Measurements from ENCODE around the gene UFSP1. TPM values are rescaled to one million over a fixed set of nuclear protein-coding genes. Genes with fewer than 3 reads are reported as not detected.

The UFSP1 gene
- total and polyA plus RNA-seq, 4 donors, result 1.5 to 2.6 (median 2.0) TPM

DNA sequence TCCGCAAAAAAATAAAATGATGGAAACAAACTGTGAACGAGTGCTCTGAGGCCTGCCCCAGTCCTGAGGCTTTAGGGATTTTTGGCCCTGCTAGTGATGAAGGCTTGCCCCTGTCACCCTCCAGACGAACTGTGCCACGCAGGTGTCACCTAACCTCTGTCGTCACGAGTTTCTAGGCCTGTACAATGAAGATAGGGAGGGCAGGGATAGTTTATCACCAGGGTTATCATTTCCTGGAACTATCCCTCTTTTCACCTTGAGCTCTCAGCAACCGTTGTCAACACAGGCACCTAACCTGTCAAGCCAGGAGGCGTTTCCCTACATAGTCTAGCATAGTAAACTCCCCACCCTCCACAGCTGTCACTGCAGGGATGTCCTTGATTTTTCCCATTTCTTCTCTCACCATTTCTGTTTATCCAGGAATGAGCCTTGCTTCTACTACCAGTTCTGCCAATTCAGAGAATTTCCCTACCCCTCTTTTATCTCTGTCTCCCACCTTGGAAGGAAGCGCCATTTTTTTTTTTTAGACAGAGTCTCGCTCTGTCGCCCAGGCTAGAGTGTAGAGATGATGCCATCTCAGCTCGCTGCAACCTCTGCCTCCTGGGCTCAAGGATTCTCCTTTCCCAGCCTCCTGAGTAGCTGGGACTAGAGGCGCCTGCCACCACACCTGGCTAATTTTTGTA is 8.4 kb upstream of the UFSP1 start:
- peaks cover 1% of the 10 kb centered on the region for H3K9me3 ChIP-seq (ENCODE audit: control insufficient read depth, low read length)
- H3K27ac ChIP-seq (ENCODE audit: low read depth in 1 of 2, low read length in 2 of 2), result no peak overlapping the region
- DNase-seq (no peak), ATAC-seq (ENCODE audit: low FRiP score) (no peak)
- 77 to 78% methylated on average over 13 of the region's 13 CpGs for WGBS, 2 donors
- no peaks in the 10 kb centered on the region for H3K4me1 ChIP-seq (ENCODE audit: control insufficient read depth in 1 of 2, insufficient read depth in 2 of 2, low read length in 2 of 2)
- intact Hi-C loops (cut with DNase I), result loop anchor here in 1 of 2 donors (5.0 to 10.0 kb wide), 2 partner anchors 69 to 267 kb away; partner anchors contain the start of genes MUC12 and VGF
- no peak overlapping the region for H3K4me3 ChIP-seq (ENCODE audit: low read length in 2 of 2)
- no peaks in the 10 kb centered on the region for H3K36me3 ChIP-seq (ENCODE audit: control insufficient read depth in 1 of 2, insufficient read depth in 2 of 2, low read length in 1 of 2)
- H3K27me3 ChIP-seq (ENCODE audit: control insufficient read depth in 1 of 2, insufficient read depth in 2 of 2, low read length in 1 of 2), result no peaks in the 10 kb centered on the region

- 1% methylated on average over 51 to 95 of the region's 95 CpGs for WGBS, 2 donors
- no peaks in the 10 kb centered on the region for H3K36me3 ChIP-seq (ENCODE audit: control insufficient read depth in 1 of 2, insufficient read depth in 2 of 2, low read length in 1 of 2)
- H3K4me3 ChIP-seq (ENCODE audit: low read length in 2 of 2), result peak overlapping the region; percentile 12 to 15
- no peaks in the 10 kb centered on the region for H3K4me1 ChIP-seq (ENCODE audit: control insufficient read depth in 1 of 2, insufficient read depth in 2 of 2, low read length in 2 of 2)
- peaks cover 1% of the 10 kb centered on the region for H3K9me3 ChIP-seq (ENCODE audit: control insufficient read depth, low read length)
- H3K27me3 ChIP-seq (ENCODE audit: control insufficient read depth in 1 of 2, insufficient read depth in 2 of 2, low read length in 1 of 2), result no peaks in the 10 kb centered on the region
- ATAC-seq (ENCODE audit: low FRiP score) (no peak), DNase-seq (peak in 1 of 2 donors; percentile 92)
- H3K27ac ChIP-seq (ENCODE audit: low read depth in 1 of 2, low read length in 2 of 2), result no peak overlapping the region
- intact Hi-C loops (cut with DNase I), result loop anchor here in 1 of 2 donors (1.0 to 10.0 kb wide), 3 partner anchors 70 to 268 kb away; partner anchors contain the start of genes MUC12 and VGF
These were observed 7.5 kb upstream of the UFSP1 start for GRCh38 chr7:100896732-100897608.

DNA sequence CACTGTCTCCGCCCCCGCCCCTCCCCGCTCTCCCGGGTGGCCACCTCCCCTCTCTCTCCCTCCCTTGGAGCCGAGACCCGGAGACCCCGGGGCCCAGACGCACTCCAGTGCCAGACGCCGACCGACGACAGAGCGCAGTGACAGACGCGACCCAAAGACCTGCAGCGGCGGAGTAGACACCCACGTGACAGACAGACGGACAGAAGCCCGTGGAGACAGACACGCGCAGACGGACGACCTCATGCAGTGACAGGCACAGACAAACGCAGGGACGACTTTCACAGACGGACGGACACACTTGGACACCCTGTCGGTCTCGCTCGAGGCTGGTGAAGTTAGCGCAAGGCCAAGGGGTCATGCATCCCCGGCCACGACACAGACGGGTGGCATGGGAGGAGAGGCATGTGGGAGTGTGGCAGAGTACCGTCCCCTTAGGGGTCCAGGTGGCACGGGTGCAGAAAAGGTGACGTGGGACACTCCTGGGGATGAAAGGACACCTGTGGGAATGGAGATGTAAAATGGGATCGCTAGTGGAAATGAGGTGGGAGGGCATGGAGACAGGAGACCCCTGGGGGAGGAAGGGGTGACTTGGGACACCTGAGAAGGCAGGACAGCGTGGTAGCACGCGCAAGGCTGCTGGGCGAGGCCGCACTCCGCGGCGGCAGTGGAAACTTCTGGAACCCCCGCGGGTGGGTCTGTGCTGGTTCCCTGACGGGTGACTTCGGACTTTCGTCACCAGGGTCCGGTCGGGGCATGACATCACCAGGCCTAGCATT is 6.6 kb upstream of the UFSP1 start:
- H3K27ac ChIP-seq (ENCODE audit: low read depth in 1 of 2, low read length in 2 of 2), result no peak overlapping the region
- ATAC-seq (ENCODE audit: low FRiP score) (peak; percentile 21), DNase-seq (peak in 1 of 2 donors; percentile 81)
- H3K4me1 ChIP-seq (ENCODE audit: control insufficient read depth in 1 of 2, insufficient read depth in 2 of 2, low read length in 2 of 2), result no peaks in the 10 kb centered on the region
- H3K27me3 ChIP-seq (ENCODE audit: control insufficient read depth in 1 of 2, insufficient read depth in 2 of 2, low read length in 1 of 2), result no peaks in the 10 kb centered on the region
- H3K36me3 ChIP-seq (ENCODE audit: control insufficient read depth in 1 of 2, insufficient read depth in 2 of 2, low read length in 1 of 2), result no peaks in the 10 kb centered on the region
- H3K9me3 ChIP-seq (ENCODE audit: control insufficient read depth, low read length), result peaks cover 1% of the 10 kb centered on the region
- WGBS, 2 donors, result 4 to 5% methylated on average over 46 to 54 of the region's 54 CpGs
- H3K4me3 ChIP-seq (ENCODE audit: low read length in 2 of 2), result peak overlapping the region in 1 of 2 donors; percentile 12
- intact Hi-C loops (cut with DNase I), result loop anchor here (1.0 to 10.0 kb wide), 4 partner anchors 71 to 269 kb away; partner anchors contain the start of genes MUC12 (in 1 of the 2) and VGF (in 1 of the 2)

- Histone ChIP-seq H3K4me1 (ENCODE audit: control insufficient read depth in 1 of 2, insufficient read depth in 2 of 2, low read length in 2 of 2) (no peaks in the 10 kb centered on the region), H3K27me3 (ENCODE audit: control insufficient read depth in 1 of 2, insufficient read depth in 2 of 2, low read length in 1 of 2) (no peaks in the 10 kb centered on the region), H3K9me3 (ENCODE audit: control insufficient read depth, low read length) (peaks cover 1% of the 10 kb centered on the region), H3K27ac (ENCODE audit: low read depth in 1 of 2, low read length in 2 of 2) (no peak within 1 kb of the TSS), H3K36me3 (ENCODE audit: control insufficient read depth in 1 of 2, insufficient read depth in 2 of 2, low read length in 1 of 2) (no peaks in the 10 kb centered on the region), H3K4me3 (ENCODE audit: low read length in 2 of 2) (peak within 1 kb of the TSS; percentile 12 to 15)
- DNase-seq (no peak), ATAC-seq (ENCODE audit: low FRiP score) (no peak)
- intact Hi-C loops (cut with DNase I), result loop anchor here (2.0 to 10.0 kb wide), 3 partner anchors 72 to 269 kb away; partner anchors contain the start of genes MUC12 (in 1 of the 2) and VGF (in 1 of the 2)
- WGBS, 2 donors, result 0 to 1% methylated on average over 11 to 32 of the region's 32 CpGs
These were observed 6.1 kb upstream of the UFSP1 start, which contains the start of gene ACHE for GRCh38 chr7:100895701-100895955. ACHE (minus strand) TSS chr7:100895888; CDS start chr7:100894232, 1,656 bp downstream.

GRCh38 chr7:100894860-100895700 is 5.6 kb upstream of the UFSP1 start:
- no peak overlapping the region for H3K27ac ChIP-seq (ENCODE audit: low read depth in 1 of 2, low read length in 2 of 2)
- ATAC-seq (ENCODE audit: low FRiP score), result no peak
- no peaks in the 10 kb centered on the region for H3K36me3 ChIP-seq (ENCODE audit: control insufficient read depth in 1 of 2, insufficient read depth in 2 of 2, low read length in 1 of 2)
- 1% methylated on average over 58 to 83 of the region's 83 CpGs for WGBS, 2 donors
- peak in 1 of 2 donors; percentile 88 for DNase-seq
- intact Hi-C loops (cut with DNase I), result loop anchor here (2.0 to 10.0 kb wide), 4 partner anchors 72 to 270 kb away; partner anchors contain the start of genes MUC12 (in 1 of the 2) and VGF (in 1 of the 2)
- H3K4me1 ChIP-seq (ENCODE audit: control insufficient read depth in 1 of 2, insufficient read depth in 2 of 2, low read length in 2 of 2), result no peaks in the 10 kb centered on the region
- H3K9me3 ChIP-seq (ENCODE audit: control insufficient read depth, low read length), result peaks cover 1% of the 10 kb centered on the region
- H3K27me3 ChIP-seq (ENCODE audit: control insufficient read depth in 1 of 2, insufficient read depth in 2 of 2, low read length in 1 of 2), result no peaks in the 10 kb centered on the region
- peak overlapping the region in 1 of 2 donors; percentile 14 for H3K4me3 ChIP-seq (ENCODE audit: low read length in 2 of 2)

DNA sequence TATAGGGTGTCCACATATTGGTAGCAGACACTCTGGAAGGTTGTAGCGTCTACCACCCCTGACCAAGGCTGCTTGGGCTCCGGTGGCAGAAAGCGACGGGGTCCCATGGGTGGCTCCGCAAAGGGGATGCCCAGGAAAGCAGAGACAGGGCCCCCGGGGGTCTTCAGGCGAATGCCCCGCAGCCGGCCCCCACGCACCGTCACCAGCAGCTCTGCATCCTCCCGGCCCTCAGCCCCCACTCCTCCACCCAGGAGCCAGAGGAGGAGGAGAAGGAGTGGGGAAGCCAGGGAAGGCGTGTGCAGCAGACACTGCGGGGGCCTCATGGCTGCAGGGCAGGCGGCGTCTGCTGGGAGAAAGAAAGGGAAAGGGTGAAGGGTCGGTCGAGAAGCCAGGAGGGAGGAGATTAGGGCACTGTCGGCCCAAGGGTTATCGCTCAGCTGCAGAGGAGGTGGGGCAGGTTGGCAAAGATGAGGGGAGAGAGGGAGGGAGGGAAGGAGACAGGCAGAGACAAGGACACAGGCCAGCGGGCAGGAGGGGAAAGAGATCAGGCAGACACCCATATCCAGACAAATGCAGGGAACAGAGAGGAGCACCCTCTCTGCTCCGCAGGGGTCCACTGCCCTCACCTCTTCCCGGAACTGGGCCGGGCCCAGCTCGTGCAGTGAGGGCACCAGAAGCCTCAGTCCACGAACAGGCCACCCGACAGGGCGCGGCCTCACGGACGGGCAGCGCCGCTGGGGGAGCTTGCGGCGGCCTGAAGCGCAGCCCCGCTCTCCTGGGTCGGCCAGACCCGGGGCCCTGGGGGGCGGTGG is 4.6 kb upstream of the UFSP1 start:
- no peaks in the 10 kb centered on the region for H3K4me1 ChIP-seq (ENCODE audit: control insufficient read depth in 1 of 2, insufficient read depth in 2 of 2, low read length in 2 of 2)
- no peaks in the 10 kb centered on the region for H3K36me3 ChIP-seq (ENCODE audit: control insufficient read depth in 1 of 2, insufficient read depth in 2 of 2, low read length in 1 of 2)
- intact Hi-C loops (cut with DNase I), result loop anchor here (2.0 to 10.0 kb wide), 3 partner anchors 165 to 271 kb away; partner anchors contain the start of gene VGF (in 1 of the 2)
- ATAC-seq (ENCODE audit: low FRiP score) (no peak), DNase-seq (no peak)
- H3K27ac ChIP-seq (ENCODE audit: low read depth in 1 of 2, low read length in 2 of 2), result no peak overlapping the region
- H3K4me3 ChIP-seq (ENCODE audit: low read length in 2 of 2), result no peak overlapping the region
- H3K27me3 ChIP-seq (ENCODE audit: control insufficient read depth in 1 of 2, insufficient read depth in 2 of 2, low read length in 1 of 2), result no peaks in the 10 kb centered on the region
- WGBS, 2 donors, result 58 to 66% methylated on average over 36 to 40 of the region's 40 CpGs
- H3K9me3 ChIP-seq (ENCODE audit: control insufficient read depth, low read length), result no peaks in the 10 kb centered on the region

DNA sequence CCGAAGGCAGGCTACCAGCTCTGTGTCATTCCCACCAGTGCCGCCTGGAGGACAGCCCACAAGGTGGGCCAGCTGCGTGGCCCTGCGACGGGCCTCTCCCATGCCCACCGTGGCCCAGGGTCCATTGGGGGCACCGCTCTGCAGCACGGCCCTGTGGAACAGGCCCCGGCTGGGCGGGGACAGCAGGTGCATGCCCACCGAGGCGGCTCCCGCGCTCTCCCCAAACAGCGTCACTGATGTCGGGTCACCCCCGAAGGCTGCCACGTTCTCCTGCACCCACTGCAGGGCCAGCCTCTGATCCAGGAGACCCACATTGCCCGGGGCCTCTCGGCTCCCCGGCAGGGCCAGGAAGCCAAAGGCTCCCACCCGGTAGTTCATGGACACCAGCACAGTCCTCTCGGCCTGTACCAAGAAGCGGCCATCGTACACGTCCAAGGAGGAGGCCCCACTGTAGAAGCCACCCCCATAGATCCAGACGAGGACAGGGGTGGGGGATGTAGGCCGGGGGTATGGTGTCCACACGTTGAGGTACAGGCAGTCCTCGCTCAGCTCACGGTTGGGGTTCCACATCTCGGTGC is 3.9 kb upstream of the UFSP1 start:
- Histone ChIP-seq H3K4me3 (ENCODE audit: low read length in 2 of 2) (no peak overlapping the region), H3K27me3 (ENCODE audit: control insufficient read depth in 1 of 2, insufficient read depth in 2 of 2, low read length in 1 of 2) (no peaks in the 10 kb centered on the region), H3K36me3 (ENCODE audit: control insufficient read depth in 1 of 2, insufficient read depth in 2 of 2, low read length in 1 of 2) (no peaks in the 10 kb centered on the region), H3K9me3 (ENCODE audit: control insufficient read depth, low read length) (no peaks in the 10 kb centered on the region), H3K4me1 (ENCODE audit: control insufficient read depth in 1 of 2, insufficient read depth in 2 of 2, low read length in 2 of 2) (no peaks in the 10 kb centered on the region), H3K27ac (ENCODE audit: low read depth in 1 of 2, low read length in 2 of 2) (no peak overlapping the region)
- DNase-seq, result no peak
- 92 to 93% methylated on average over 32 of the region's 32 CpGs for WGBS, 2 donors
- no peak for ATAC-seq (ENCODE audit: low FRiP score)
- intact Hi-C loops (cut with DNase I), result loop anchor here in 1 of 2 donors (5.0 to 10.0 kb wide), 2 partner anchors 184 to 271 kb away; partner anchors contain the start of gene VGF

Data from aorta (tissue), 5 donors.